ENCODE measurements around the gene STPG4. TPM values are rescaled to one million over a fixed set of nuclear protein-coding genes. Genes with fewer than 3 reads are reported as not detected.

Gene STPG4
- polyA plus RNA-seq, 1 of the 3 experiments (the other 2 are of a cell fraction): 0.20 TPM

DNA sequence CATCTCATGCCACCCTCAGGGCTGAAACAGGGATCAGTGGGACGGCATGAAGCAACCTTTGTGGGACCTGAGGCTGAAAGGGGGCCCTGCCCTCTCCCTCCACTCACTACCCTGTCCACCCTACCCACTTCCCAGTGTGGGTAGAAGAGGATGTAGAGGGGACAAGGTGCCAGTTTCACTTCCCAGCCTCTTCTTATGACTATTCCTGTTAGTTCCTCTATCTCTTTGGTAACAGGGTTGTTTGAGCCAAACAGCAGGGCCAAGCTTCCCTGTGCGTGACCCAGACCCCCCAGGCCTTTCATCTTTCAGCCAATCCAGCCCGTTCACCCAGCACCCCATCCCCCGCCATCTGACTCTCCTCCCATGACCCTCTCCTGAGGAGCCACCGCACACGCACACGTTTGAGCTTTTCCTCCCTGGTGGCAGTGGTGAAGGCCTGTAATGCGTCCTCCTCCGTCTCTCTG is 82.3 kb downstream of the STPG4 start:
- Histone ChIP-seq H3K4me3 (ENCODE audit: low read depth in 2 of 2, low read length in 1 of 2) (no peak overlapping the region), H4K20me1 (ENCODE audit: insufficient read depth) (no peaks in the 10 kb centered on the region), H2AFZ (ENCODE audit: low read depth) (no peak overlapping the region), H3K36me3 (replicated peaks in 1 of 2; ENCODE audit: control insufficient read depth in 1 of 2, insufficient read depth in 2 of 2, low read length in 1 of 2) (no peaks in the 10 kb centered on the region), H3K9ac (peak overlapping the region; percentile 79), H3K9me2 (no peaks in the 10 kb centered on the region), H3K27ac (ENCODE audit: low read depth in 2 of 2, low read length in 1 of 2) (peak overlapping the region; percentile 97 to 98), H3K4me1 (ENCODE audit: control insufficient read depth in 1 of 2, insufficient read depth in 2 of 2, low read depth in 1 of 2, low read length in 1 of 2) (peaks cover 69 to 97% of the 10 kb centered on the region in 2 experiments), H3K9me3 (no peaks in the 10 kb centered on the region), H3F3A (replicated peaks; ENCODE audit: insufficient read depth) (peaks cover 49% of the 10 kb centered on the region), H3K4me2 (peak overlapping the region; percentile 69; the same call in 1 of the 2 replicates), H3K79me2 (ENCODE audit: insufficient read depth) (peaks cover 4% of the 10 kb centered on the region; the same call in 1 of the 2 replicates), H3K27me3 (ENCODE audit: insufficient read depth) (no peaks in the 10 kb centered on the region)
- CTCF ChIA-PET: interaction anchor here (0.9 to 4.5 kb wide), 14 partner anchors 11 to 480 kb away, joined by 3 to 27 read pairs (median 6); no protein-coding TSS in a partner anchor
- POLR2A ChIA-PET: interaction anchor here (0.7 to 4.1 kb wide), 15 partner anchors 9 to 166 kb away, joined by 3 to 36 read pairs (median 7); no protein-coding TSS in a partner anchor
- peak; percentile 65 for DNase-seq
- 92% methylated on average over 9 of the region's 9 CpGs for WGBS (ENCODE audit: low lambda C conversion rate)
- TF ChIP-seq, protein P1, sequence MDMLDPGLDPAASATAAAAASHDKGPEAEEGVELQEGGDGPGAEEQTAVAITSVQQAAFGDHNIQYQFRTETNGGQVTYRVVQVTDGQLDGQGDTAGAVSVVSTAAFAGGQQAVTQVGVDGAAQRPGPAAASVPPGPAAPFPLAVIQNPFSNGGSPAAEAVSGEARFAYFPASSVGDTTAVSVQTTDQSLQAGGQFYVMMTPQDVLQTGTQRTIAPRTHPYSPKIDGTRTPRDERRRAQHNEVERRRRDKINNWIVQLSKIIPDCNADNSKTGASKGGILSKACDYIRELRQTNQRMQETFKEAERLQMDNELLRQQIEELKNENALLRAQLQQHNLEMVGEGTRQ (IDR thresholded peaks at IDR 0.05; ENCODE audit: borderline replicate concordance, low read depth, low read length): no peak
- TF ChIP-seq GABPA (IDR thresholded peaks at IDR 0.05; ENCODE audit: low read depth) (no peak), MXI1 (IDR thresholded peaks at IDR 0.05; ENCODE audit: low read depth, low read length) (no peak), CHD2 (IDR thresholded peaks at IDR 0.05; ENCODE audit: low read length, partially characterized antibody) (peak; percentile 10), RAD21 (IDR thresholded peaks at IDR 0.05; ENCODE audit: low read length) (no peak), POLR2AphosphoS5 (IDR thresholded peaks at IDR 0.05; ENCODE audit: low read depth, low read length) (no peak)

DNA sequence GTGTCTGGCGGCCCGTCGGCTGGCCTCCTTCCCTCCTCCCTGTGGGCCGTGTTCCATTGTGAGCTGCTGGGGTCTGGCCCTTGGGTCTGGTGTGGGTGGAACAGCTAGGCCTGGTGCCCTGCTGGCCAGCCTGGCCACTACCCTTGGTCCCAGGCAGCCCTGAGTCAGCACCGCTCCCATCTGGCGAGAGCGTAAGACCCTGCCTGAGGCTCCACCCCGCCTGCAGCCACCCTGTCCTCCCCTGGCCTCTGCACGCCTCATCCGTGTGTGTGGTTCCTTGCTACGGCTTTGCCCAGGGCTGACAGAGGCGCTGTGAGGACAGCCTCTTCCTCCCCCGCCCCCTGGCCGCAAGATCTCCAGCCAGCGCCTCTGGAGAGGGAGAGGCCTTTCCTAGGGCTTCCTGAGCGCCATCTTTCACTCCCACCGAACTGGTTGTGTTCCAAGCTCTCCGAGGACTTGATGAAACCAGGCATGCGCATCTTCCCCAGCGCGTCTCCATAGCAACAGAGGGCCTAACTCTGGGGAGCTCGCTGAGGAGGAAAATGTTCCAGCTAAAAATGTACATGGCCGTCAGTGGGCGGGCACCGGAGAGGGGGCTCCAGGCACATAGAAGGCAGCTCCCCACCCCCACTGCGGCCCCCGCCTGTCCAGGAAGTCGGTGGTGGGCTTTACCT is 83.0 kb downstream of the STPG4 start:
- Histone ChIP-seq H4K20me1 (ENCODE audit: insufficient read depth) (no peaks in the 10 kb centered on the region), H3K4me2 (peak overlapping the region; percentile 69; the same call in 1 of the 2 replicates), H3K79me2 (ENCODE audit: insufficient read depth) (peaks cover 10% of the 10 kb centered on the region; the same call in 1 of the 2 replicates), H3K27ac (ENCODE audit: low read depth in 2 of 2, low read length in 1 of 2) (peak overlapping the region; percentile 97 to 98), H3K27me3 (ENCODE audit: insufficient read depth) (no peaks in the 10 kb centered on the region), H3F3A (replicated peaks; ENCODE audit: insufficient read depth) (peaks cover 54% of the 10 kb centered on the region), H3K9me3 (no peaks in the 10 kb centered on the region), H3K4me3 (ENCODE audit: low read depth in 2 of 2, low read length in 1 of 2) (no peak overlapping the region), H3K9me2 (no peaks in the 10 kb centered on the region), H3K9ac (peak overlapping the region; percentile 79), H3K4me1 (ENCODE audit: control insufficient read depth in 1 of 2, insufficient read depth in 2 of 2, low read depth in 1 of 2, low read length in 1 of 2) (peaks cover 70 to 96% of the 10 kb centered on the region in 2 experiments), H3K36me3 (replicated peaks in 1 of 2; ENCODE audit: control insufficient read depth in 1 of 2, insufficient read depth in 2 of 2, low read length in 1 of 2) (peaks cover 0 to 4% of the 10 kb centered on the region in 2 experiments), H2AFZ (ENCODE audit: low read depth) (no peak overlapping the region)
- DNase-seq: peak; percentile 92
- POLR2A ChIA-PET: interaction anchor here (0.6 to 4.1 kb wide), 23 partner anchors 8 to 733 kb away, joined by 3 to 36 read pairs (median 5); no protein-coding TSS in a partner anchor
- WGBS (ENCODE audit: low lambda C conversion rate): 72% methylated on average over 14 of the region's 28 CpGs
- CTCF ChIA-PET: interaction anchor here (0.6 to 4.5 kb wide), 23 partner anchors 8 to 479 kb away, joined by 3 to 27 read pairs (median 5); no protein-coding TSS in a partner anchor
- TF ChIP-seq GABPA (IDR thresholded peaks at IDR 0.05; ENCODE audit: low read depth): no peak
- no peak for TF ChIP-seq ZBTB33 (IDR thresholded peaks at IDR 0.05; ENCODE audit: borderline replicate concordance, low read depth)
- TF ChIP-seq FOXJ3 (CRISPR knock-in tag; IDR thresholded peaks at IDR 0.05): peak; percentile 73
- peak; percentile 41; the same call in 1 of the 2 replicates for TF ChIP-seq RXRA (IDR thresholded peaks at IDR 0.05; ENCODE audit: borderline replicate concordance, low read depth)
- TF ChIP-seq TCF12 (IDR thresholded peaks at IDR 0.05): peak; percentile 78
- peak; percentile 72 for TF ChIP-seq NRF1 (IDR thresholded peaks at IDR 0.05; ENCODE audit: low read depth, low read length)
- TF ChIP-seq, protein P2, sequence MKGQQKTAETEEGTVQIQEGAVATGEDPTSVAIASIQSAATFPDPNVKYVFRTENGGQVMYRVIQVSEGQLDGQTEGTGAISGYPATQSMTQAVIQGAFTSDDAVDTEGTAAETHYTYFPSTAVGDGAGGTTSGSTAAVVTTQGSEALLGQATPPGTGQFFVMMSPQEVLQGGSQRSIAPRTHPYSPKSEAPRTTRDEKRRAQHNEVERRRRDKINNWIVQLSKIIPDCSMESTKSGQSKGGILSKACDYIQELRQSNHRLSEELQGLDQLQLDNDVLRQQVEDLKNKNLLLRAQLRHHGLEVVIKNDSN (IDR thresholded peaks at IDR 0.05; ENCODE audit: borderline replicate concordance, low read depth): no peak
- TF ChIP-seq MAX (IDR thresholded peaks at IDR 0.05; ENCODE audit: low read depth): peak; percentile 71; the same call in 1 of the 2 replicates
- no peak for TF ChIP-seq FOXM1 (IDR thresholded peaks at IDR 0.05; ENCODE audit: low read depth)
- no peak for TF ChIP-seq RFX5 (IDR thresholded peaks at IDR 0.05; ENCODE audit: low read length)
- peak; percentile 62 for TF ChIP-seq NFIC (IDR thresholded peaks at IDR 0.05; ENCODE audit: borderline replicate concordance)
- no peak for TF ChIP-seq MEF2A (IDR thresholded peaks at IDR 0.05; ENCODE audit: borderline replicate concordance, low read depth)
- peak; percentile 67; the same call in 1 of the 2 replicates for TF ChIP-seq RCOR1 (IDR thresholded peaks at IDR 0.05; ENCODE audit: low read length)
- peak; percentile 46 for TF ChIP-seq RAD21 (IDR thresholded peaks at IDR 0.05; ENCODE audit: low read length)
- TF ChIP-seq EP300 (IDR thresholded peaks at IDR 0.05; ENCODE audit: borderline replicate concordance in 1 of 2, low read depth in 1 of 2, low read length in 1 of 2): peak; percentile 12 to 66; a peak in 2 of 4 replicates
- no peak for TF ChIP-seq IRF3 (IDR thresholded peaks at IDR 0.05; ENCODE audit: low read depth, low read length)

All from SK-N-SH (cell line).